Sigmoid colon (tissue), 4 donors: ENCODE results near the gene GPR32.

ENCODE experiments used
- CTCF ChIP-seq, 4 experiments: fragments of 450-650 bp in 3 of 4; fragments of 200-600 bp in 1 of 4; IDR thresholded peaks; one replicate each; pipeline ENCODE4 v1.5.1; 2016 to 2019; ENCODE audit warnings: antibody characterized with exemption in 4 of 4, mild to moderate bottlenecking in 3 of 4, moderate library complexity in 2 of 4
- POLR2A ChIP-seq, 2 donors: fragments of 450-650 bp; IDR thresholded peaks; one replicate each; pipeline ENCODE4 v1.6.1; 2016; ENCODE audit warnings: antibody characterized with exemption in 2 of 2, mild to moderate bottlenecking in 2 of 2, moderate library complexity in 2 of 2
- POLR2AphosphoS5 ChIP-seq, 4 donors: sonication (generic); formaldehyde crosslinking; IDR thresholded peaks; one replicate each; pipeline ENCODE4 v1.6.1; 2017; ENCODE audit warnings: antibody characterized with exemption in 4 of 4

GRCh38 chr19:50725911-50726230 lies 44.4 kb upstream of the GPR32 start:
- no peak for TF ChIP-seq CTCF (IDR thresholded peaks at IDR 0.05)
- TF ChIP-seq POLR2A (IDR thresholded peaks at IDR 0.05) = no peak
- TF ChIP-seq POLR2AphosphoS5 (IDR thresholded peaks at IDR 0.05) = no peak
